ENCODE measurements around the gene RCCD1. TPM values are rescaled to one million over a fixed set of nuclear protein-coding genes. Genes with fewer than 3 reads are reported as not detected.

The RCCD1 gene
- total and polyA plus RNA-seq, 2 donors from 2014 or later: 11.6 TPM

DNA sequence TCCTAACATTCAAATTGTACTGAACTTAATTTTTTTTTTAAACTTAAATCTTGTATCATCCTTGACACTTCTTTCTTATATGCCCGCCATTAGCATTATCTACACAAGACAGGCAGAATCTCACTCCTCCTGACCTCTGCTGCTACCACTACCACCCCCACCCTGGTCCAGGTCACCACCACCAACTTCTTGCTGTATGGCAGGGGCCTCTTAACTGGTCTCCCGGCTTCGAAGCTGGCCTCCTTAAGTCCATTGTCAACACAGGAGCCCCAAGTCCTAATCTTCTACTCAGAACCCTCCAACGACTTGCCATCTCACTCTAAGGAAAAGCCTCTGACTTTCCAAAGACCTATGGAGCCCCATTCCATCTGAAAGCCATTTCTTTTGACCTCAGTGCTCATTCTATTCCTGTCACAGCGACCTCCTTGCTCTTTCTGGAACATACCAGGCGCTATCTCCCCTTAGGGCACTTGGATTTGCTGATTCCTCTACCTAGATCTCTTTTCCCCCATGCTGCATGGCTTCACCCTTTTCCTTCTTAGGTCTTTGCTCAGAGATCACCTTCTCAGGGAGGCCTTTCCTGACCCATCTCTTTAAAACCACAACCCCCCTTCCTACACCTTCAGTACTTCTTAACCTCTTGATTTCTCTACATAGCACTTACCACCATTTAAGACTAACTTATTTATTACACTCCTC is 37.1 kb downstream of the RCCD1 start:
- H3K9ac ChIP-seq (ENCODE audit: low read length in 3 of 3): no peak overlapping the region
- H3K4me1 ChIP-seq (ENCODE audit: control insufficient read depth in 2 of 3, insufficient read depth in 2 of 3, low read depth in 1 of 3, low read length in 3 of 3): no peaks in the 10 kb centered on the region
- TF ChIP-seq, protein P1, sequence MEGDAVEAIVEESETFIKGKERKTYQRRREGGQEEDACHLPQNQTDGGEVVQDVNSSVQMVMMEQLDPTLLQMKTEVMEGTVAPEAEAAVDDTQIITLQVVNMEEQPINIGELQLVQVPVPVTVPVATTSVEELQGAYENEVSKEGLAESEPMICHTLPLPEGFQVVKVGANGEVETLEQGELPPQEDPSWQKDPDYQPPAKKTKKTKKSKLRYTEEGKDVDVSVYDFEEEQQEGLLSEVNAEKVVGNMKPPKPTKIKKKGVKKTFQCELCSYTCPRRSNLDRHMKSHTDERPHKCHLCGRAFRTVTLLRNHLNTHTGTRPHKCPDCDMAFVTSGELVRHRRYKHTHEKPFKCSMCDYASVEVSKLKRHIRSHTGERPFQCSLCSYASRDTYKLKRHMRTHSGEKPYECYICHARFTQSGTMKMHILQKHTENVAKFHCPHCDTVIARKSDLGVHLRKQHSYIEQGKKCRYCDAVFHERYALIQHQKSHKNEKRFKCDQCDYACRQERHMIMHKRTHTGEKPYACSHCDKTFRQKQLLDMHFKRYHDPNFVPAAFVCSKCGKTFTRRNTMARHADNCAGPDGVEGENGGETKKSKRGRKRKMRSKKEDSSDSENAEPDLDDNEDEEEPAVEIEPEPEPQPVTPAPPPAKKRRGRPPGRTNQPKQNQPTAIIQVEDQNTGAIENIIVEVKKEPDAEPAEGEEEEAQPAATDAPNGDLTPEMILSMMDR (IDR thresholded peaks at IDR 0.05; ENCODE audit: borderline replicate concordance, extremely low read depth, insufficient read depth): no peak
- H3K36me3 ChIP-seq (ENCODE audit: control insufficient read depth in 2 of 3, insufficient read depth in 3 of 3, low read length in 3 of 3): no peaks in the 10 kb centered on the region
- no peak overlapping the region for H3K4me3 ChIP-seq (ENCODE audit: low read length in 3 of 3)
- intact Hi-C loops (cut with DNase I): no loop called here
- no peaks in the 10 kb centered on the region for H3K27me3 ChIP-seq (ENCODE audit: control insufficient read depth, insufficient read depth, low read length)
- FAIRE-seq: no peak
- no peaks in the 10 kb centered on the region for H3K9me3 ChIP-seq (ENCODE audit: control insufficient read depth in 2 of 3, insufficient read depth in 1 of 3, low read length in 3 of 3)
- H3K27ac ChIP-seq (ENCODE audit: low read depth in 2 of 2, low read length in 2 of 2): no peak overlapping the region
- no peak for DNase-seq

DNA sequence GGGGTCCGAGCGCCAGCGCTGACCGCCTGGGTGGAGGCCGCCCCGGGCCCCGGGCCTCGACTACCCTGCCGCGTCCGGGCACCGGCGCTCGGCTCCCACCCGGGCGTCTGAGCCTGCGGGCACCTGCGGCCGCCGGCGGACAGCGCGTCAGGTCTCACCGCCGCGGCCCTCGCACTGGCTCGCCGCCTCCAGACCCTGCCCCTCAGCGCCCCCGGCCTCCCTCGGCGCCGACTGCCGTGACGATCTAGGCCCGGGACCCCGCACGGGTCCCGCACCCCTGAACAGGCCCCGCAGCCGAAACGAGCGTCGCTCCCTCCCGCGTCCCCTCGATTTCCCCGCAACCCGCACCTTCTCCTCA is 39.4 kb downstream of the RCCD1 start:
- no peak for DNase-seq
- Histone ChIP-seq H3K4me3 (ENCODE audit: low read length in 3 of 3) (peak overlapping the region; percentile 72 to 90 (median 73)), H3K9ac (ENCODE audit: low read length in 3 of 3) (peak overlapping the region; percentile 44 to 84 (median 82)), H3K27ac (ENCODE audit: low read depth in 2 of 2, low read length in 2 of 2) (peak overlapping the region; percentile 45 to 57), H3K9me3 (ENCODE audit: control insufficient read depth in 2 of 3, insufficient read depth in 1 of 3, low read length in 3 of 3) (no peaks in the 10 kb centered on the region), H3K4me1 (ENCODE audit: control insufficient read depth in 2 of 3, insufficient read depth in 2 of 3, low read depth in 1 of 3, low read length in 3 of 3) (no peaks in the 10 kb centered on the region), H3K27me3 (ENCODE audit: control insufficient read depth, insufficient read depth, low read length) (no peaks in the 10 kb centered on the region), H3K36me3 (ENCODE audit: control insufficient read depth in 2 of 3, insufficient read depth in 3 of 3, low read length in 3 of 3) (peaks cover 0 to 4% (median 0%) of the 10 kb centered on the region in 3 donors)
- intact Hi-C loops (cut with DNase I): no loop called here
- FAIRE-seq: no peak
- TF ChIP-seq, protein P1 (IDR thresholded peaks at IDR 0.05; ENCODE audit: borderline replicate concordance, extremely low read depth, insufficient read depth): no peak

DNA sequence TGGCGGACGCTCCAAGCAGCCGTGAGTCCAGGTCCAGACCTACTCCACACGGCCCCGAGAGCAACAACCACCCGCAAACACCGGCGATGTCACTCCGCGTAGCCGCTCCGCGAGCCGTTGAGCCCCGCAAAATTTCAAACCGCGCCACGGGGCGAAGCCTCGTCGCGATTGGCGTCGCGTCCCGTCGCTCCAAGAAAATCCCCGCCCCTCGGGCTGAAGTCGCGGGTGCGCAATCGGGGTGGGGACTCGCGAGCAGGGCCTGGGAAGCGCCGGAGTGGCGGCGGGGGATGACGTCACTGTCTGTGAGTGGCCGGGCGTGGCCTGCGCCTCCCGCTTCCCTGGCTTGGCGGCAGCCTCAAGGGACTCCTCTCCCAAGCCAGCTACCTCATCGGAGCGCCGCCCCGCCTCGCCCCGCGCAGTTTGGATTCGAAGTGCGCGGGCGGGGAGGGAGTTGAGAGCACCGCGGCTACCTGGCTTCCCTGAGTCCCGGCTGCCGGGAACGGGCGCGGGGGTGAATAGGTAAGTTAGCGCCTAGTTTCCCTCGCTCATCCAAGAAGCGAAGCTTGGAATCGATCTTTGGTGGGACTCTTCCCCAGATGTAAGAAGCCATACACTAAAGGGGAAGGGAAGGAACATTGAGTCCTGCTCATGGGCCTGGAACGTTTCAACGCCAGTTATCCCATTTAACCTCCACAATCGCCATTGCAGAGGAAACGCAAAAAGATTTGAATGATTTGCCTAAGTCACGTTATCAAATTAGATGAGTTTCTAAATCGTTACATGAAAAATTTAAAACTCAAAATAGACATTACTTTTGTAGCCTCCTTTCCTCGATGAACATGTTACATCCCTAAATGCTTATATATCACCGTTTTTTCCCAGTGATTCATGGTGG is 40.0 kb downstream of the RCCD1 start, which contains the start of gene PRC1:
PRC1 (minus strand) TSS at position 119 of the 895 bp plus-strand sequence; CDS start at position 1, 118 bp downstream.
- H3K4me3 ChIP-seq (ENCODE audit: low read length in 3 of 3): peak within 1 kb of the TSS; percentile 73 to 95 (median 82)
- peak; percentile 99 to 100 (median 99) for DNase-seq
- FAIRE-seq: peak; percentile 85
- intact Hi-C loops (cut with DNase I): no loop called here
- no peaks in the 10 kb centered on the region for H3K4me1 ChIP-seq (ENCODE audit: control insufficient read depth in 2 of 3, insufficient read depth in 2 of 3, low read depth in 1 of 3, low read length in 3 of 3)
- peak within 1 kb of the TSS; percentile 78 to 84 (median 82) for H3K9ac ChIP-seq (ENCODE audit: low read length in 3 of 3)
- no peaks in the 10 kb centered on the region for H3K27me3 ChIP-seq (ENCODE audit: control insufficient read depth, insufficient read depth, low read length)
- H3K27ac ChIP-seq (ENCODE audit: low read depth in 2 of 2, low read length in 2 of 2): peak within 1 kb of the TSS; percentile 68 to 87
- H3K36me3 ChIP-seq (ENCODE audit: control insufficient read depth in 2 of 3, insufficient read depth in 3 of 3, low read length in 3 of 3): peaks cover 2 to 6% (median 3%) of the 10 kb centered on the region in 3 donors
- H3K9me3 ChIP-seq (ENCODE audit: control insufficient read depth in 2 of 3, insufficient read depth in 1 of 3, low read length in 3 of 3): no peaks in the 10 kb centered on the region
- TF ChIP-seq, protein P1 (IDR thresholded peaks at IDR 0.05; ENCODE audit: borderline replicate concordance, extremely low read depth, insufficient read depth): no peak

Data from kidney (tissue), 14 donors.